ENCODE measurements around the gene FARP1.

- TF ChIP-seq GABPA (IDR thresholded peaks at IDR 0.05; ENCODE audit: low read depth) (no peak), CTCF (IDR thresholded peaks at IDR 0.05) (no peak), EZH2phosphoT487 (IDR thresholded peaks at IDR 0.05; ENCODE audit: borderline replicate concordance, low read depth) (no peak), NFIC (IDR thresholded peaks at IDR 0.05; ENCODE audit: borderline replicate concordance) (no peak), REST (IDR thresholded peaks at IDR 0.05; ENCODE audit: low read depth, low read length) (no peak)
These were observed 167.7 kb downstream of the FARP1 start for GRCh38 chr13:98310485-98311199.
